ENCODE results near the gene RAB37.

The RAB37 gene

GRCh38 chr17:74759941-74760340, 22.9 kb downstream of the RAB37 start:
- Mint-ChIP-seq H3K27ac (peak overlapping the region; percentile 87 to 90), H3K27me3 (no peaks in the 10 kb centered on the region), H3K4me1 (peaks cover 58% of the 10 kb centered on the region), H3K9me3 (no peaks in the 10 kb centered on the region), H3K4me3 (peak overlapping the region; percentile 76 to 80)
- DNase-seq, result no peak
- no peak for ATAC-seq

GRCh38 chr17:74760404-74761105, 23.5 kb downstream of the RAB37 start:
- Mint-ChIP-seq H3K4me1 (peaks cover 52% of the 10 kb centered on the region), H3K27me3 (no peaks in the 10 kb centered on the region), H3K9me3 (no peaks in the 10 kb centered on the region), H3K27ac (peak overlapping the region in 1 of 2 donors; percentile 76), H3K4me3 (no peak overlapping the region)
- DNase-seq, result no peak
- ATAC-seq, result no peak

- H3K4me1 Mint-ChIP-seq, result peaks cover 45% of the 10 kb centered on the region
- peak overlapping the region in 1 of 2 donors; percentile 71 for H3K27ac Mint-ChIP-seq
- ATAC-seq, result no peak
- H3K4me3 Mint-ChIP-seq, result no peak overlapping the region
- DNase-seq, result no peak
- H3K27me3 Mint-ChIP-seq, result no peaks in the 10 kb centered on the region
- no peaks in the 10 kb centered on the region for H3K9me3 Mint-ChIP-seq
Measured at GRCh38 chr17:74761419-74761818, 24.4 kb downstream of the RAB37 start.

DNA sequence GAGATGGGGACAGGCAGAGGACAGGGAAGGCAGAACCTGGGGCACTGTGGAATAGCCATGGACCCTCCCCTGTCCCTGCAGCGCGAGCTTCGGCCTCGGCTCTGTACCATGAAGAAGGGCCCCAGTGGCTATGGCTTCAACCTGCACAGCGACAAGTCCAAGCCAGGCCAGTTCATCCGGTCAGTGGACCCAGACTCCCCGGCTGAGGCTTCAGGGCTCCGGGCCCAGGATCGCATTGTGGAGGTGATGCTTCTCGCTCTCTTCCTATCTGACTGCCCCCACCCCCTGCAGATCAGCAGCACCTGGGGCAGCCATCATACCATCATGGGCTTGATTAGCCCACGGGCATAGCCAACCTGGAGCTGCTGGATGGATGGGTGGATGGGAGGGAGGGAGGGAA, 24.9 kb downstream of the RAB37 start:
- Mint-ChIP-seq H3K4me3 (no peak overlapping the region), H3K27ac (no peak overlapping the region), H3K4me1 (peaks cover 40% of the 10 kb centered on the region), H3K9me3 (no peaks in the 10 kb centered on the region), H3K27me3 (no peaks in the 10 kb centered on the region)
- DNase-seq (no peak), ATAC-seq (no peak)

- Mint-ChIP-seq H3K27ac (no peak overlapping the region), H3K27me3 (no peaks in the 10 kb centered on the region), H3K9me3 (no peaks in the 10 kb centered on the region), H3K4me3 (no peak overlapping the region), H3K4me1 (peaks cover 28% of the 10 kb centered on the region)
- ATAC-seq (no peak), DNase-seq (no peak)
Measured at GRCh38 chr17:74763565-74764387, 26.7 kb downstream of the RAB37 start.

DNA sequence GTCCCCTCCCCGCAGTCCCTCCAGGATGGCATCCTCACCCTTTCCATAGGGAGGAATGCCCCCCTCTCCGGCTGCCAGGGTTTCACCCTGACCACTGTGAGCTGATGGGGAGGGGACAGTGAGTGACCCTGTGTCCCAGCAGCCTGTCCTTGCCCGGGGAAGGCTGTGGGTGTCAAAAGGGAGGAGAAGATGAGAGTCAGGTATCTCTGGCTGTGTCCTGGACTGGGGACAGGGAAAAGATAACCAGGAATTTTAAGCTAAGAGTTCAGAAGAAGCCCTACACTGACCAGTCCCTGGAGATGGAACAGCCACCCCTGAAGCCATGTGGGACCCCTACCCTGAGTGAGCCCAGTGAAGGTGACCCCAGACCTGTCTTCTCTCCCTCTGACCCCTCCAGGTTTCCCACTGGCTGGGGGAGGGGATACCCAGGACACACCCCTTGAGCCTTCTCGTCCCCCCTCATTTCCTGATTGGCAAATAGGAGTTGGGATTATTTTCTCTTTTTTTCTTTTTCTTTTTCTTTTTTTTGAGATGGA, 27.8 kb downstream of the RAB37 start:
- DNase-seq, result no peak

GRCh38 chr17:74766413-74766812, 29.4 kb downstream of the RAB37 start:
- ATAC-seq, result no peak
- Mint-ChIP-seq H3K4me1 (peaks cover 31% of the 10 kb centered on the region), H3K4me3 (no peak overlapping the region), H3K27me3 (no peaks in the 10 kb centered on the region), H3K27ac (no peak overlapping the region), H3K9me3 (no peaks in the 10 kb centered on the region)
- DNase-seq, result no peak

More for the DNA sequence above, 27.8 kb downstream of the RAB37 start:
- H3K27ac Mint-ChIP-seq, result peak overlapping the region in 1 of 2 donors; percentile 69
- H3K4me3 Mint-ChIP-seq, result no peak overlapping the region
- ATAC-seq, result no peak
- no peaks in the 10 kb centered on the region for H3K9me3 Mint-ChIP-seq
- no peaks in the 10 kb centered on the region for H3K27me3 Mint-ChIP-seq
- peaks cover 28% of the 10 kb centered on the region for H3K4me1 Mint-ChIP-seq

- DNase-seq (no peak), ATAC-seq (no peak)
- Mint-ChIP-seq H3K27me3 (no peaks in the 10 kb centered on the region), H3K4me3 (no peak overlapping the region), H3K27ac (no peak overlapping the region), H3K4me1 (peaks cover 35% of the 10 kb centered on the region), H3K9me3 (no peaks in the 10 kb centered on the region)
Measured at GRCh38 chr17:74767111-74767516, 30.1 kb downstream of the RAB37 start.

GRCh38 chr17:74768069-74768762, 31.2 kb downstream of the RAB37 start:
- no peak for DNase-seq
- H3K27me3 Mint-ChIP-seq, result no peaks in the 10 kb centered on the region
- H3K9me3 Mint-ChIP-seq, result no peaks in the 10 kb centered on the region
- peaks cover 46% of the 10 kb centered on the region for H3K4me1 Mint-ChIP-seq
- H3K4me3 Mint-ChIP-seq, result no peak overlapping the region
- ATAC-seq, result no peak
- H3K27ac Mint-ChIP-seq, result peak overlapping the region; percentile 16 to 75

- DNase-seq, result no peak
- Mint-ChIP-seq H3K27me3 (no peaks in the 10 kb centered on the region), H3K9me3 (no peaks in the 10 kb centered on the region), H3K27ac (peak overlapping the region; percentile 16 to 39), H3K4me3 (no peak overlapping the region), H3K4me1 (peaks cover 52% of the 10 kb centered on the region)
- no peak for ATAC-seq
Measured at GRCh38 chr17:74768763-74769114, 31.7 kb downstream of the RAB37 start.

GRCh38 chr17:74769266-74769855, 32.3 kb downstream of the RAB37 start:
- ATAC-seq, result no peak
- no peak overlapping the region for H3K4me3 Mint-ChIP-seq
- DNase-seq, result no peak
- peak overlapping the region in 1 of 2 donors; percentile 89 for H3K27ac Mint-ChIP-seq
- no peaks in the 10 kb centered on the region for H3K9me3 Mint-ChIP-seq
- no peaks in the 10 kb centered on the region for H3K27me3 Mint-ChIP-seq
- H3K4me1 Mint-ChIP-seq, result peaks cover 57% of the 10 kb centered on the region

DNA sequence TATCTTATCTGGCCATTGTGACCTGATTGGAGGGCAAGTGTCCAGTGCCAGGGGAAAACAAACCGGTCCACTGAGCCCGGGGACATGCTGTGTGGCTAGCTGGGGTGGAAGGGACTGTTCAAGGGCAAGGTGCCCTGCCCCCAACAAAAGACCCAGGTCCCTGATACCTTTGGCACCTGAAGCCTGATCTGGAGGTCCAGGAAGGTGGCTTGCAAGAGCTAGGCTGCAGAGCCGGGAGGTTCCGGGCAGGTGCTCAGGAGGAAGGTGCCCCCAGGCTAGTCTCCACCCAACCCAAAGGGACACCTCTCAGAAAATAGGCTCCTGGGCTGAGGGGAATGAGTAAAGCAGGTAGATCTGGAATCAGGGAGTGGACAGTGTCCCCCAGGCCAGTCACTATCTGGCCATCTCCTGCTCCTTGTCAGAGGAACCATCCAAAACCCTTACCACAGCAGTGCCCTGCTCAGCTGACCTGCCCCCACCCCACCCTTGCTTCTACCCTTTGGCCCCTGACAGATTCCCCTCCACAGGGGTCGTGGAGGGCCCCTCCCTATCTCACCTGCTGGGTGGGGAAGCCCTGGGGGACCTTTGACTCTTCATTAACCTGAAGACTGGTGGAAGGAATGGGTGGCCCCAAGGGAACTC, 32.9 kb downstream of the RAB37 start:
- Mint-ChIP-seq H3K27me3 (no peaks in the 10 kb centered on the region), H3K9me3 (no peaks in the 10 kb centered on the region), H3K27ac (peak overlapping the region in 1 of 2 donors; percentile 76), H3K4me1 (peaks cover 57% of the 10 kb centered on the region), H3K4me3 (no peak overlapping the region)
- ATAC-seq, result peak; percentile 12
- no peak for DNase-seq

GRCh38 chr17:74770498-74771318, 33.7 kb downstream of the RAB37 start:
- DNase-seq (peak; percentile 70 to 75), ATAC-seq (peak; percentile 91)
- Mint-ChIP-seq H3K4me3 (no peak overlapping the region), H3K27me3 (no peaks in the 10 kb centered on the region), H3K27ac (peak overlapping the region; percentile 74 to 81), H3K9me3 (no peaks in the 10 kb centered on the region), H3K4me1 (peaks cover 64% of the 10 kb centered on the region)

DNA sequence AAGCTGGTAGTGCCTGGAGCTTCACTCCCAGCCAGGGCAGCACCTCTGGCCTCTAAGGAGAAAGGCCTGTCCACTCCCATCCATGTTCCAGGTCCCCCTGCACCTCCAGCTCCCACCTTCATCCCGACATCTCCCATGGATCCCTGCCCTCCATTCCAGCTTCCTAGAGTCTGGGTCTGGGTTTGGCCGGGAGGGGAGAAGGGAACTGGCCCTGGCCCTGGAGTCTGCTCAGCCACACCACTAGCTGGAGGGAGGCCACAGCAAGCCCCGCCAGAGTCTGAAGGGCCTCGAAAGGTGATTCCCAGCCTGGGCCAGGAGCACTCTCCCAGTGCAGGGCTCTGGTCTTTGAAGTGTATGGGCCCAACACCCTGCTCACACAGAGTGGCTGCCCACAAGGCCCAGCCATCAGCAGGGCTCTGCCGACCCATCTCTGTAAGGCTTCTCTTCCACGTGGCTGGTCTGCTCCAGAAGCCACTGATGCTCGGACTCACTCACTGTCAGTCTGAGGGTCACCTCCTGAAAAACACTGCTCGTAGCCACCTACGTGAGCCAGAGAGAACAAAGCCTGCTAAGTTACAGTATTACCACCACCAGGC, 34.4 kb downstream of the RAB37 start:
- peak overlapping the region in 1 of 2 donors; percentile 20 for H3K27ac Mint-ChIP-seq
- no peaks in the 10 kb centered on the region for H3K9me3 Mint-ChIP-seq
- no peaks in the 10 kb centered on the region for H3K27me3 Mint-ChIP-seq
- H3K4me3 Mint-ChIP-seq, result no peak overlapping the region
- DNase-seq (no peak), ATAC-seq (no peak)
- H3K4me1 Mint-ChIP-seq, result peaks cover 70% of the 10 kb centered on the region
